LHCN-M2 (cell line): ENCODE results near the gene LYSMD2. TPM values are rescaled to one million over a fixed set of nuclear protein-coding genes. Genes with fewer than 3 reads are reported as not detected.

ENCODE experiments used
- DNase-seq: peaks from one replicate; pipeline ENCODE4 v3.0.0-alpha.2; 2012; ENCODE audit warnings: low read depth
- total RNA-seq: library from RNA; depleted of rRNA; stranded (reverse); fragments of >200 nt; gene quantifications from 2 replicates; pipeline ENCODE4 v1.2.3, GENCODE V29; 2014

The LYSMD2 gene
- total RNA-seq, 1 experiment from 2014 or later: 4.7 TPM

DNA sequence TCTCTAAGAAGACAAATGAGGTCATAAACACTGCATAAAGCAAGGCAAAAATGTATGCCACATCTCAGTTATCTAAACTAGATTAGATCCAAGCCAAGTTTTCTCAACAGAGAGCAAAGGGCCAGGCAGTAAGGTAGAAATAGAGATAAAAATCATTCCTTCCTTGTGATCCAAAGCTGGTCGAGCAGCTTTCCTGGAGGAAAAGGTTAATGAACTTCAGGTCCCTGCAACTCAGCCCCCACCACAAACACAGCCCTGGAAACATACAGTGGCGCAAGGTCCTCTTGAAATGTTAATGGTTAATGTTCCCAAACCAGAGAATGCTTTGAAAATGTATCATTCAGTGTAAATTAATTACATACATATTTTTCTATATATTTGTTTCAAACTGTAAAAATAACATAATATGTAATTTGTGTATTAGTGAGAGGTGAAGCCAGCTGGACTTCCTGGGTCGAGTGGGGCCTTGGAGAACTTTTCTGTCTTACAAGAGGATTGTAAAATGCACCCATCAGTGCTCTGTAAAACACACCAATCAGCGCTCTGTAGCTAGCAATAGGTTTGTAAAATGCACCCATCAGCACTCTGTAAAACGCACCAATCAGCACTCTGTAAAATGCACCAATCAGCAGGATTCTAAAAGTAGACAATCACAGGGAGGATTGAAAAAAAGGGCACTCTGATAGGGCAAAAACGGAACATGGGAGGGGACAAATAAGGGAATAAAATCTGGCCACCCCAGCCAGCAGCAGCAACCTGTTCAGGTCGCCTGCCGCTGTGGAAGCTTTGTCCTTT lies 17.1 kb downstream of the LYSMD2 start:
- DNase-seq: no peak

DNA sequence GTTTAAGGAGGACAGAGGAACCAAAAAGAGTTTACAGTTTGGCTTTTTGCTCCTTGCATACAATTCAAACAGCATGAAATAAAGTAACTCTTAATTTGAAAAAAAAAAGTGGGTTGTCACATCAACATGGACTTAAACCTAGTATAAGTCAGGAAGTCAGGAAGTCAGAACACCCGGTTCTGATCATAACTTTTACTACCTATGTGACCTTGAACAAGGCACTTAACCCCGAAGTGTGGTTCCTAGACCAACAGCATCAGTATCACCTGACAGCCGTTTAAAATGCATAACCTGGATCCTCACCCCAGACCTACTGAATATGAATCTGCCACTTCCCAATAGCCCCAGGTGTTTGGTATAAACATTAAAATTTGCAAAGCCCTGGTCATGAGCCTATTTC lies 18.7 kb downstream of the LYSMD2 start:
- DNase-seq: no peak

DNA sequence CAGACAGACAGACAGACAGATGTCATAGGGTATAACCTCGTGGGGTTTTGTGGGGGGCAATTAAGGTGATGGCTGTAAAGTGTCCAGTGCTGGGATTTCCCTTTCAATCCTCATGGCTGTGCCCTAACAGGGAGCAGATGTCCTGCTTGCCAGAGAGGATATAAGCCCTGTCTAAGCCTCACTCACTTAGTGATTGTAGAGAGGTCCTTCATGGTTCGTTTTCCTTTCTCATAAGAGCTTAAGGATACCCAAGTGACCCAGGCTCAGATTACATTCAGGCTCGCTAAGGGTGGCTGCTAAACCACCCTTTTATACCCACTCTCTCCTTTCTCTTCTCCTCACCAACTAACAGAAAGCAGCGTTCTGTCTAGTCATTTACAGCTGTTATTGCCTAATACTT lies 19.2 kb downstream of the LYSMD2 start:
- DNase-seq: no peak

DNA sequence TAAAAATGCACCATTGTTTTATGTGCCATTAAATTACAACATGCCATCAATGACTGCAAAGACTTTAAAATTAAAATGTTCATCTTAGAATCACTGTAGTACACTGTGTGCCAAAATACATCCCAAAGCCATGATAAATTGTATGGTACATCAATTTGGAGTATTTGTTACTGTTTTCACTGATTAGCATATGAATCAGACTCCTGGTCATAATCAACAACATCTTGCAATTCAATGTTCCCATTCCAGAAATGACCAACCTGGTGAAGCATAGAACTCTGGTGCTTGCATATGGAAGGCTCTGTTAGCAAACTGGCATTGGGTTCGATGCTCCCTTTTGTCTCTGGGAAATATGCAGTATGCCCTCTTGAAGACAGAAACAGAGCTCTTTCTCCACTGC lies 22.5 kb downstream of the LYSMD2 start:
- DNase-seq: no peak

DNA sequence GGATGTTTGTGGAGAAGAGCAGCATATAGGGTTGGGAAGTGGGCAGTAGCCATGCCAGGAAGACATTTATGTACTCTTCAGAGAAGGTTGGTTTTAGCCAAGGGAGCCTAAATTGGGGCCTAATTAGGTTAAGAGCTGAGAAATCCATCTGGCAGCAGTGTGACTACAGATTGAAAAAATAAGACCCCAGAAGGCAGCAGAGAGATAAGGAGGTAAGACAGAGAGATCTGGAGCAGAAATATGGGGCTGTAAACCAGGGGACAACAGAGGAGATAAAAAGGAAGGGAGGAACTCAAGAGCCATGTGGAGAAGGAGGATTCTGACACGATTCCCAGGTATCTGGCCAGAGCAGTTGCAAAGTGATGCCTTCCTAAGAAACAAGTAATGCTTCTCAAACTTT lies 23.3 kb downstream of the LYSMD2 start:
- DNase-seq: no peak

DNA sequence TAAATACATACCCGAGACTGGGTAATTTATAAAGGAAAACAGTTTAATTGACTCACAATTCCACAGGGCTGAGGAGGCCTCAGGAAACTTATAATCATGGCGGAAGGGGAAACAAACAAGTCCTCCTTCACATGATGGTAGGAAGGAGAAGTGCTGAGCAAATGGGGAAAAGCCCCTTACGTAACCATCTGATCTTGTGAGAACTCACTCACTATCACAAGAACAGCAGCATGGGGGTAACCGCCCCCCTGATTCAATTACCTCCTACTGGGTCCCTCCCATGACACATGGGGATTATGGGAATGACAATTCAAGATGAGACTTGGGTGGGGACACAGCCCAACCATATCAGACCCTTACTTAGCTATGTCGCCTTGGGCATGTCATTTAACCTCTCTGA lies 28.4 kb downstream of the LYSMD2 start:
- DNase-seq: no peak

DNA sequence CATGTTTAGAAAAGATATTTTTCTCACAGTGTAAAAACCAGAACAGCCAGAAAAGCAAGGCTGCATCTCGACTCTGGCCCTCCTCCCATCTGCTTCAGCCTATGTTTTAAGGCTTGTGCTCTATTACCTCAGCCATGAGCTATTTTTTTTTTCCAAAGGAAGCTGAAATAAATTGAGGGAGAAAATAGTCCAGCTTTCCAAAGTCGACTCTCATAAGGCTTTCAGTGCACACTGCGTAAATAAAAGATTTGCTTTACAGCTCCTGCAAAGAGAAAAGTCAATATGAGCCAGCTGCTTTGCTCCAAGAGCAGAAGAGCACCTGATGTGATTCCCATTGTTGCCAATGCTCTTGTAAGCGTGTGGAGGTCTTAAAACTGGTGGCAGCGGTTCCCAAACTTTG lies 29.4 kb downstream of the LYSMD2 start:
- DNase-seq: no peak

DNA sequence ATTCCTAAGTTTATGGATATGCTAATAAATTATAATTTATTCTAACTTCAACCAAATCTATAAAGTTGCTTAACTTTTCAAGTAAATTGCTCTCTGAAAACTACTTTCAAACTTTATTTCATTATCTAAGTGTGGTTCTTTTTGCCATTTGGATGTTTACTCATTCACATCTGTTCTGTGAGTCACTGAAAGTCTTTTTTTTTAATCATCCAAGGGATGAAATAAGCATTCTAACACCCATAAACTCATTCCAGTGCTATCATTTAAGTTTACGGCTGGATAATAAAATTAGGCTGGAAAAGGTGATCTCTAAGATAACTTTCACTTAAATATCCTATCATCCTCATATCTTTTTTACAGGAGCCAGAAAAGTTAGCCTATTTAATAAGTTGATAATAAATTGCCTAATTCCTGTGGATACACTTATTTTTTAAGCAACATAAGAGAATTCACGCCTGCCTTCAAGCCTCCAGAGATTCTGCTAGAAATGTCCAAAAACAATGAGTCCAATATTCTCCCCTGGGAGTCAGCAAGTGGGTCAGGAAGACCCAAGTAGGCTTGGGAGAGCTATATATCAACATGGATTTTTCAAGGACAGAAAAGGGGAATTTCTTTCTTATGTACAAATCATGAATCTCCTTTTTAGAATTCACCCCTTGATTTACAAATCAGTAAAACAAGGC lies 30.4 kb downstream of the LYSMD2 start:
- DNase-seq: peak; percentile 20

DNA sequence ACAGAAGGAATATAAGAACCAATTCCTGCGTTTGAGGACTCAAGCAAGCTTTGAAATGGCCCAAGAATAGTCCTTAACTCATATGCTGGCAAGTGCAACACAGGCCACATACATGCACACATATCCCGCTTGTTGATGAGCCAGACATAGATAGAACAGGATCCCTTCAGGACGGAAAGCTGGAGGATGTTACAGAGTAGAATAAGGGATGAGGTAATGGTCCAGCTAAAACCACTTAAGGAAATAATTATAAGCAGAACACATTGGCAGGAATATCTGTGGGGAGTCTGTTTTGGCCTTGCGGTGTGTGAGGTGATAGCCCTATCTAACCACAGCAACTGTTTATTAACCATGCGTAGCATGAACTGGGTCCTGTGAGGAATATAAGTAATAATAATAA lies 31.2 kb downstream of the LYSMD2 start:
- DNase-seq: peak; percentile 16

DNA sequence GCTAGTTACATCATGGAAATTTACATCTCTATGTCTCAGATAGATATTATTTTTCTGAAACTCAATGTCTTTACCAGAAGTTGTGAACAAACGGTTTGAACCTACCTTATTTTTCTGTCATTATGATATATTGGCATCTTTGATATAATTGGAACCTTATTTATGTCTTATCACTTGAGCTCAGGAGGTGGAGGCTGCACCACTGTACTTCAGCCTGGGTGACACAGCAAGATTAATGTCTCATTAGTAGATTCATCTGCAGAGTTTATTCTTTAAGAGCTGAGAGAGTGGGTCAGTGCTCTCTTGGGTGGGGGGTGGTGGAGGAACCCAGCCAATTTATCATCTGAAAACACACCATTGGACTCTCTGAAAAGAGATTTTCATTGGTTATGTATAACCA lies 34.7 kb downstream of the LYSMD2 start:
- no peak for DNase-seq

DNA sequence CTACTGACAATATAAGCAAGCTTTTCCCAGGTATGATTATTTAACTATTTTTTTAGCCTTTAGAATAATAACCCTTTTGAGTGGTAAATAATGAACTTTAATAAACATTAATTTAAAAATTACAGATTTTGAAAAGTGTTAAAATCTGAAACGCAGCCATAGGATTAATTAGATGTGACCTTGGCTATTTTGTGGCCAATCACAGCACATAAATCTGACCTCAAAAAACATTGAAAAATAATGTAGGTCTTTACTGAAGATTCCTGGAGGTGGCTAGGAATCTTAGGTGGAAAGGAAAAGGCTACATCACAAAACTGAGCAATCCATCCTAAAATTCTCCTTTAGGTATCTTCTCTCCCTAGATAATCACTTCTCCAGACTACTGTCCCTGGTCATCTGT lies 38.1 kb downstream of the LYSMD2 start:
- DNase-seq: no peak

DNA sequence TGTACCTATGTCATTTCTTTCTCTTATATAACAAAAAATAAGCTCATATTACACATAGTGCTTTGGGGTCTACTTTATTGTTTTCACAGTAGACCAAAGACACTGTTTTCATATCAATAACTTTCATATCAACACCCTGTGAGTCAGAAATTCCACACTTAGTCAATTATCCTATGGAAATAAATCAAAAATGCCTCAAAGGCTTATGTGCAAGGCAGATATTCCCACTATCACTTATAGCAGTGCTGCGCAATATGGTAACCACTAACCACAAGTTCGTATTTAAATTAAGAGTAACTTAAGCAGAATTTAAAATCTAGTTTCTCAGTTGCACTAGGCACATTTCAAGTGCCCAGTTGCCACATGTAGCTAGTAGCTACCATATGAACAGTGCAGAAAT lies 40.3 kb downstream of the LYSMD2 start:
- no peak for DNase-seq

DNA sequence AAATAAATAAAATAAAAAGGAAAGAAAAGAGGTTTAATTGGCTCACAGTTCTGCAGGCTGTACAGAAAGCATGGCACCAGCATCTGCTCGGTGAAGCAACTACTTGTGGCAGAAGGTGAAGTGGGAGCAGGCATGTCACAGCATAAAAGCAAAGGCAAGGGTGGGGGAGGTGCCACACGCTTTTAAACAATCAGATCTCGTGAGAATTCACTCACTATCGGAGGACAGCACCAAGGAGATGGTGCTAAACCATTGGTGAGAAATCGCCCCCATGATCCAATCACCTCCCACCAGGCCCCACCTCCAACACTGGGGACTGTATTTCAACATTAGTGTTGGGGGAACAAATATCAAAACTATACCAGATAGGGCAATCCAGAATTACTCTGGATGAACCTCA lies 40.9 kb downstream of the LYSMD2 start:
- no peak for DNase-seq

DNA sequence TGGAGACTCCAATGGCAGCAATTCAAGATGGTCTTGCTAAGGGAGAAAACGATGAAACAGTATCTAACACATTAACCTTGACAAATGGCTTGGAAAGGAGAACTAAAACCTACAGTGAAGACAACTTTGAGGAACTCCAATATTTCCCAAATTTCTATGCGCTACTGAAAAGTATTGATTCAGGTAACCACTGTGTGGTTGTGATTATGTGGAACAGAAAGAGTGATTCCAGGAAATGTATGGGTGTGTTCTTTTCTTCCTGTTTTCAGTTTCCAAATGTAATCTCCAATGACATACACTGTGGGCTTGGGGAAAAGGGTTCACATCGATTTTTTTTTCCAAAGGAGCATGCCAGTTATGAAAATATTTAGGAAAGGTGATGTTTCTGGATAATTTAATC lies 45.3 kb downstream of the LYSMD2 start:
- no peak for DNase-seq

DNA sequence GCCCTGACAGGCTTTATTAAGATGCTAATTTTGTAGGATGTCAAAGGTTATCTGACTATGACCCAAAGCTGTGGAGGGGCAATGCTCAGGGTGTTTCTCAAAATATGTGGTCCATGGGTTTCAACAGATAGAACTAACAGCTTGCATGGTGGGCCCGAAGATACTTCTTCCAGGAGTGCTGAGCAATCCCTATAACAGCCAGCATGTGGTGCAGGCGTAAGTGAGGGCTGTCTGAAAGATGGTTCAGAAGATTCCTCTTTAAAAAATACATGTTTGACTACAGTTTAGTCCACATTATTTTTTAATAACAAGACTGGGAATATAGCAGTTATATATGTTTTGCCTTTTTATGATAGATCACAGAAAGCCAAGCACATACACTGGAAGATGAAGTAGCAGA lies 48.6 kb downstream of the LYSMD2 start:
- DNase-seq: no peak

DNA sequence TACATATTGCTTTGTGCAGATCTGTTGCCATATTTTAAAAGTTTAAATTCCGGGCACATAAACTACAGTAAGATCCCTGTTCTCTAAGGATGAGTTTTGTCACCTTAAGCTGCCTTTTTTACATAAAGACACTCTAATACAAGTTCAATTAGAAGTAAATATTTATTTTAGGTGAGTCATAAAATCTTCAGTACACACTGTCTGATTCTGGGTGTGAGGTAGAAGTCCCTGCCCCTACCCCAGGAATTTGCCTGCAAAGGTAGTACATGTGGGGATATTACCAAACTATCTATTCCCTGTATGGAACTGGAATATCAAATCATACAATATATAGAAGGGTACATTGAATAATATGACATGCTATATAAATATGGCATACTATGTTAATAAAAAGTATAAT lies 49.9 kb downstream of the LYSMD2 start:
- no peak for DNase-seq

DNA sequence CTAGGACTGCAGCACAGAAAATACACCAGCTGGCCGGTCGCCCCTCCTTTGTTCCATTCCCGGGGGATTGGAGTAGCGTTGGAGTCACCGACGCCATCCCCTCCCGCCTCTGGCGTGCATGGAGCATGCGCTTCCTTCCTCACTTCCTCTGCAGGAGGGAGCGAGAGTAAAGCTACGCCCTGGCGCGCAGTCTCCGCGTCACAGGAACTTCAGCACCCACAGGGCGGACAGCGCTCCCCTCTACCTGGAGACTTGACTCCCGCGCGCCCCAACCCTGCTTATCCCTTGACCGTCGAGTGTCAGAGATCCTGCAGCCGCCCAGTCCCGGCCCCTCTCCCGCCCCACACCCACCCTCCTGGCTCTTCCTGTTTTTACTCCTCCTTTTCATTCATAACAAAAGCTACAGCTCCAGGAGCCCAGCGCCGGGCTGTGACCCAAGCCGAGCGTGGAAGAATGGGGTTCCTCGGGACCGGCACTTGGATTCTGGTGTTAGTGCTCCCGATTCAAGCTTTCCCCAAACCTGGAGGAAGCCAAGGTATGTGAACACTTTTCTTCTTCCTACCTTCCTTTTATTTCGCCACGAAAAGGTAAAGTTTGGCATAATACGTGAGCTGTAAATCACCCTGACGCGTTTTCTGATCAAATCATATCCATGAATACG lies 56.0 kb downstream of the LYSMD2 start, which contains the start of gene SCG3:
Gene SCG3 (plus strand): TSS at position 201 of the 661 bp plus-strand sequence. CDS start 253 bp downstream, at position 454.
- peak; percentile 32 for DNase-seq

DNA sequence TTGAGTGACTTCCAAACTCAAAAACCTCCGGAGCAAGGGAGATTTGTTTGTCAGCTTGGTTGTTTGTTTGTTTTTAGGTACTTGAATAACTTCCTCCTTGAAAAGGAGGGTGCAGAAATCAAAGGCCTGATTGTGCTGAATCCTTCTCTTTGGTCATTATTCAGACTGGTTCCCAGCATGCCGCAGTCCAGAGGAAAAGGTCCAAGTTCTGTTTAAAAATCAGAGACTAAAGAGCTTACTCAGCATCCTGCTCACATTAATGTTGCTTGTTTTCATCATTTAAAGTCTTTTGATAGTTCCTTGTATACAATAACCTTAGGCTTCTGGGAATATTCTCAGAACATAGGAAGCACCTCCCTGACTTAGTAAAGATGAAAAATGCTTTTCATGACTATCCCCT lies 57.1 kb downstream of the LYSMD2 start:
- DNase-seq: no peak

DNA sequence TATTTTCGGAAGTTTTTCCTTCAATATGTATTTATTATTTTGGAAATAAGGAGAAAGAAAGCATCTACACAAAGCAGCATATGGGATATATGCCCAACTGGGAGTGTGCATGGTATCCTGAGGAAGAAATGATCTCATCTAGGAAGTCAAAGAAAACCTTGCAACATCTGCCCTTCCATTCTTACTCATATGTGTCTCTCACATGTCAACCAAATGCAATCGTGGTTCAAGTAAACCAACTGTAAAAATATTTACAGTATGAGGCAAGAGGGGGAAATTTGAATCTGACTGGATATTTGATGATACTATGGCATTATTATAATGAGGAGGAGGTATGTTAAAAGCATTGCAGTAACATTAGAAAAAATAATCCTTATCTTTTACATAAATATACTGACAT lies 59.4 kb downstream of the LYSMD2 start:
- DNase-seq: peak; percentile 32

DNA sequence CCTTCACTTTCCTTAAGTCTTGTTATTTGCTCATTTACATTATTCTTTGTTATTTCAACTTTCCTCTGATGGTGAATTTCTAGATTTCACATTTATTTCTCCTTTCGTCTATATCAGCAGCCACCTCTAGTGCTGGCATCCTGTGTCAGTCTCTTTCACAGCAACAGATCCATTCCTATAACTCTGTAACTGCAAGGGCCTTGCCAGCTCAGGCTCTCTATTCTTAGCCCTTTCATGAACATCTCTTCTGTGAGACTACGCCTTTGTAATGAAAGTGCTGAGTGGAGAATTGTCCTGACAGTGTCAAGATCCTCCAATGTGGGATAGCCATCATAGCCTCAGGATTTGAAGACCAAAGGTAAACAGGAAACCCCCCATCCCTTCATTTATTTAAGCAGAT lies 60.0 kb downstream of the LYSMD2 start:
- no peak for DNase-seq

DNA sequence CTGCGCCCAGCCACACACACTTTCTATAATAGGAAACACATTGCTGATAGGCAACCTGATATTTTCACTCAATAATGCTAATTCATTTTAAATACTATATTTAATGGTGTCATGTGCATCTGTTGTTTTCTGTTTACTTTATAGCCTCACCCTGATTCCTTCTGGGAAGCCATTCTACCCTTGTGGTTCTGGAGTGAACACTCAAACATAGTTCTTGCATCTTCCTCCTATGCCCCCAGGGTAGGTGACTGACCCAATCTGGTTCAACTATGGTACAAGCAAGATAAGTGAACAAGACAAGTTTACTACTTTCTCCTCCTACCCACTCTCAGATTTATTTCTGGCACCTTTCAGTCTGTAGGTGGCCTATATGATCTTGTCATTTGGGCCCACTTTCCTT lies 60.4 kb downstream of the LYSMD2 start:
- DNase-seq: no peak

DNA sequence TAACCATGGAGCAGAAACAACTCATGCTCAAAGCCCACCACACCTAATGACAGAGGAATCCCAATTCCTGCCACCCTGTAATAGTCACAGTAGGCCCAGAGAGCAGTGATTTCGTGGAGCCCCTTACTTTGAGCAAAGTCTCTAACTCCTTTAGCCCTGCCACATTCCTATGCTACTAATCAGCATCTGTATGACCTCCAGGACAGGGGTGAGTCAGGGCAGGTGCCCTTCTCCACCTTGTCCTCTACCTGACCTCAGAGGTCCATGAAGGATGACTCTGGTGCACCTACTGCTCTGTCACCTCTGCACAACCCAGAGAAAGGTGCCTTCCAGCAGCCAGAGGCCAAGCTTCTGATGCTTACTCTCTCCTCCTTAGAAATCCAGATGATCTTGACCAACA lies 62.2 kb downstream of the LYSMD2 start:
- DNase-seq: no peak
